H1 (cell line): ENCODE data around the gene FAM90A1. TPM values are rescaled to one million over a fixed set of nuclear protein-coding genes. Genes with fewer than 3 reads are reported as not detected.
"Not testable (repeated sequence)": the region's sequence is repeated elsewhere in the genome, so short reads cannot be mapped to it uniquely, and the experiment has no call there.

Experiments used
- CTCF ChIA-PET: fragments of 300-600 bp; sonication (Branson Sonifier 250); formaldehyde crosslinking; loops from one replicate; lab custom pipeline; 2021; ENCODE audit not compliant: partially characterized antibody; lab: Charles Lee
- POLR2A ChIA-PET: fragments of 300-600 bp; sonication (Branson Sonifier 250); formaldehyde crosslinking; loops from one replicate; lab custom pipeline; 2021; ENCODE audit warnings: inconsistent platforms; ENCODE audit not compliant: partially characterized antibody; lab: Charles Lee
- DNase-seq, 2 experiments: peaks; one replicate each; pipeline versions ENCODE4 v3.0.0 to v3.0.0-alpha.2; 2010 to 2022; ENCODE audit warnings: low spot score in 2 of 2, low read depth in 1 of 2, mixed read lengths in 1 of 2
- FAIRE-seq: peaks from 2 replicates; lab custom pipeline; 2011; peaks lifted over from hg19 to GRCh38; lab: Jason Lieb, UNC
- H2AFZ ChIP-seq: 2 replicates; pipeline ENCODE4 v1.8.1; 2012; ENCODE audit warnings: low read length, inconsistent platforms
- H2AK5ac ChIP-seq: 2 replicates; pipeline ENCODE4 v1.6.1; 2013; ENCODE audit warnings: low read depth, low read length
- H2BK120ac ChIP-seq: replicated peaks from 2 replicates; pipeline ENCODE3; 2013; ENCODE audit warnings: low read depth, low read length, inconsistent platforms
- H2BK12ac ChIP-seq: 2 replicates; pipeline ENCODE4 v1.6.1; 2013; ENCODE audit warnings: low read depth, low read length
- H2BK15ac ChIP-seq: 2 replicates; pipeline ENCODE4 v1.6.1; 2013; ENCODE audit warnings: low read length
- H2BK20ac ChIP-seq: 2 replicates; pipeline ENCODE4 v1.6.1; 2013; ENCODE audit warnings: low read length
- H2BK5ac ChIP-seq: 2 replicates; pipeline ENCODE4 v1.6.1; 2013; ENCODE audit warnings: low read depth, low read length
- H3K14ac ChIP-seq: 2 replicates; pipeline ENCODE4 v1.6.1; 2013; ENCODE audit warnings: inconsistent platforms; ENCODE audit not compliant: insufficient read length
- H3K18ac ChIP-seq: 2 replicates; pipeline ENCODE4 v1.6.1; 2013; ENCODE audit warnings: low read length; ENCODE audit errors: extremely low read depth
- H3K23ac ChIP-seq: 2 replicates; pipeline ENCODE4 v1.6.1; 2013; ENCODE audit warnings: inconsistent platforms; ENCODE audit not compliant: insufficient read length
- H3K23me2 ChIP-seq: 2 replicates; pipeline ENCODE4 v1.6.1; 2013; ENCODE audit warnings: low read depth, low read length
- H3K27ac ChIP-seq: 2 replicates; pipeline ENCODE4 v1.6.1; 2011; ENCODE audit warnings: low read depth, low read length, inconsistent platforms
- H3K27me3 ChIP-seq, 4 experiments: replicated peaks in 1 of 4; 1 replicate in 1 of 4; 2 replicates in 3 of 4; pipeline versions ENCODE4 v1.6.1 to v1.8.1; 2011 to 2013; ENCODE audit warnings: low read length in 3 of 4, mild to moderate bottlenecking in 3 of 4, inconsistent platforms in 2 of 4, mixed read lengths in 2 of 4, moderate library complexity in 1 of 4; ENCODE audit not compliant: control insufficient read depth in 3 of 4, insufficient read depth in 3 of 4; ENCODE audit errors: extremely low read depth in 1 of 4
- H3K36me3 ChIP-seq, 4 experiments: 2 replicates each; pipeline versions ENCODE4 v1.6.1 to v1.8.1; 2011 to 2013; ENCODE audit warnings: mild to moderate bottlenecking in 4 of 4, low read length in 3 of 4, moderate library complexity in 2 of 4, control low read depth in 1 of 4, inconsistent platforms in 1 of 4; ENCODE audit not compliant: insufficient read depth in 4 of 4, control insufficient read depth in 2 of 4
- H3K4ac ChIP-seq: replicated peaks from 2 replicates; pipeline ENCODE3; 2013; ENCODE audit warnings: low read length, low read depth, mixed read lengths, inconsistent platforms; ENCODE audit not compliant: insufficient read length
- H3K4me1 ChIP-seq, 4 experiments: replicated peaks in 1 of 4; 1 replicate in 1 of 4; 2 replicates in 3 of 4; pipeline versions ENCODE4 v1.6.1 to v1.8.1; 2011 to 2013; ENCODE audit warnings: low read length in 3 of 4, inconsistent platforms in 2 of 4, mixed read lengths in 1 of 4; ENCODE audit not compliant: insufficient read depth in 4 of 4, control insufficient read depth in 3 of 4
- H3K4me2 ChIP-seq, 2 experiments: 2 replicates each; pipeline versions ENCODE4 v1.6.1 to v1.8.1; 2011 to 2013; ENCODE audit warnings: low read depth in 2 of 2, low read length in 2 of 2, control low read depth in 1 of 2, inconsistent platforms in 1 of 2, mild to moderate bottlenecking in 1 of 2; ENCODE audit not compliant: insufficient read depth in 1 of 2
- H3K4me3 ChIP-seq, 4 experiments: fragments of 200-600, 300-600 bp in 1 of 4; sonication (generic), shearing (Covaris generic), sonication (Bioruptor Twin) in 1 of 4; 2 replicates each; pipeline versions ENCODE4 v1.5.1 to v1.8.1; 2011 to 2016; ENCODE audit warnings: low read length in 4 of 4, low read depth in 3 of 4, control low read depth in 2 of 4, inconsistent platforms in 2 of 4, mild to moderate bottlenecking in 2 of 4, mixed read lengths in 1 of 4, moderate library complexity in 1 of 4; ENCODE audit not compliant: insufficient read depth in 2 of 4; ENCODE audit errors: extremely low read depth in 1 of 4
- H3K56ac ChIP-seq: replicated peaks from 2 replicates; pipeline ENCODE3; 2013; ENCODE audit warnings: low read depth, mild to moderate bottlenecking, mixed read lengths, low read length, inconsistent platforms; ENCODE audit not compliant: insufficient read length
- H3K79me1 ChIP-seq: 2 replicates; pipeline ENCODE4 v1.6.1; 2013; ENCODE audit warnings: low read depth, low read length, control low read depth
- H3K79me2 ChIP-seq, 2 experiments: 2 replicates each; pipeline versions ENCODE4 v1.6.1 to v1.8.1; 2012 to 2013; ENCODE audit warnings: low read length in 2 of 2, mild to moderate bottlenecking in 2 of 2, inconsistent platforms in 1 of 2; ENCODE audit not compliant: insufficient read depth in 2 of 2, control insufficient read depth in 1 of 2
- H3K9ac ChIP-seq, 4 experiments: replicated peaks in 1 of 4; 1 replicate in 1 of 4; 2 replicates in 3 of 4; pipeline versions ENCODE4 v1.6.1 to v1.8.1; 2011 to 2013; ENCODE audit warnings: low read depth in 3 of 4, low read length in 3 of 4, control low read depth in 2 of 4, mild to moderate bottlenecking in 2 of 4, moderate library complexity in 2 of 4, inconsistent platforms in 1 of 4; ENCODE audit errors: extremely low read depth in 1 of 4
- H3K9me3 ChIP-seq, 2 experiments: 2 replicates each; pipeline versions ENCODE4 v1.6.1 to v1.8.1; 2012 to 2013; ENCODE audit warnings: mild to moderate bottlenecking in 2 of 2, moderate library complexity in 2 of 2, control low read depth in 1 of 2, inconsistent platforms in 1 of 2, low read depth in 1 of 2, low read length in 1 of 2, mixed read lengths in 1 of 2; ENCODE audit not compliant: insufficient read depth in 2 of 2
- H4K20me1 ChIP-seq, 2 experiments: replicated peaks in 1 of 2; 2 replicates each; pipeline versions ENCODE3 to v1.8.1; 2011 to 2013; ENCODE audit warnings: inconsistent platforms in 2 of 2, low read length in 2 of 2, mild to moderate bottlenecking in 1 of 2; ENCODE audit not compliant: insufficient read depth in 2 of 2, control insufficient read depth in 1 of 2
- H4K5ac ChIP-seq: 2 replicates; pipeline ENCODE4 v1.6.1; 2013; ENCODE audit warnings: low read length, low read depth, mixed read lengths, inconsistent platforms; ENCODE audit not compliant: insufficient read length
- H4K8ac ChIP-seq: 2 replicates; pipeline ENCODE4 v1.8.0; 2013; ENCODE audit warnings: mild to moderate bottlenecking, moderate library complexity, low read length, inconsistent platforms; ENCODE audit not compliant: insufficient read depth; ENCODE audit errors: extremely low read depth
- H4K91ac ChIP-seq: replicated peaks from 2 replicates; pipeline ENCODE3; 2013; ENCODE audit warnings: low read length, mixed read lengths, inconsistent platforms; ENCODE audit not compliant: insufficient read length
- WGBS, 2 experiments: shearing (Covaris generic) in 1 of 2; methylation state at CpG; one replicate each; pipeline versions ENCODE4 v1.1.6 to v1.1.7; 2013 to 2015; ENCODE audit warnings: low lambda C conversion rate in 2 of 2, mixed read lengths in 2 of 2, inconsistent platforms in 1 of 2, low coverage in 1 of 2, missing lambda C conversion rate in 1 of 2; ENCODE audit not compliant: insufficient replicate concordance in 2 of 2, insufficient coverage in 1 of 2, insufficient read length in 1 of 2; ENCODE audit errors: extremely low coverage in 1 of 2, missing lambda C conversion rate in 1 of 2; 5-methylcytosine and 5-hydroxymethylcytosine counted together
- polyA plus RNA-seq, 7 experiments: library from polyadenylated mRNA; depleted of rRNA in 3 of 7; stranded (reverse) in 5 of 7; unstranded in 2 of 7; fragments of >200 nt in 5 of 7; fragments of 200-250 nt in 2 of 7; gene quantifications; 1 replicate in 5 of 7; 2 replicates in 1 of 7; 4 replicates in 1 of 7; pipeline versions ENCODE4 v1.2.1 to v1.2.3, GENCODE V29; 2011 to 2013; ENCODE audit warnings: missing spikeins in 2 of 7, mixed read lengths in 2 of 7
- total RNA-seq: library from RNA; stranded (reverse); fragmentation: NEBNext Ultra II Directional; extraction: Animal tissue kit (Norgen Biotek cat#: 25700); gene quantifications from 2 replicates; pipeline ENCODE4 v1.2.1, GENCODE V29; 2021

Gene FAM90A1
- total and polyA plus RNA-seq, 2 of the 8 experiments (the other 6 are each of a cell fraction or from before 2014, with no cell fraction given), result 0.21 TPM; not detected in 1

DNA sequence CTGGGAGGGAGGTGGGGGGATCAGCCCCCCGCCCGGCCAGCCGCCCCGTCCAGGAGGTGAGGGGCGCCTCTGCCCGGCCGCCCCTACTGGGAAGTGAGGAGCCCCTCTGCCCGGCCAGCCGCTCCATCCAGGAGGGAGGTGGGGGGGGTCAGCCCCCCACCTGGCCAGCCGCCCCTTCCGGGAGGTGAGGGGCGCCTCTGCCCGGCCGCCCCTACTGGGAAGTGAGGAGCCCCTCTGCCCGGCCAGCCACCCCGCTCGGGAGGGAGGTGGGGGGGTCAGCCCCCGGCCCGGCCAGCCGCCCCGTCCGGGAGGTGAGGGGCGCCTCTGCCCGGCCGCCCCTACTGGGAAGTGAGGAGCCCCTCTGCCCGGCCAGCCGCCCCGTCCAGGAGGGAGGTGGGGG is 43.2 kb downstream of the FAM90A1 start:
- H3K4me2 ChIP-seq, H3K36me3 ChIP-seq, H4K20me1 ChIP-seq, H2BK12ac ChIP-seq, POLR2A ChIA-PET, H3K9me3 ChIP-seq, H3K27ac ChIP-seq, CTCF ChIA-PET, H3K14ac ChIP-seq, H3K79me2 ChIP-seq, H3K23me2 ChIP-seq, H2BK15ac ChIP-seq, H3K9ac ChIP-seq, FAIRE-seq, H4K5ac ChIP-seq, H2BK120ac ChIP-seq, H3K79me1 ChIP-seq, H2BK20ac ChIP-seq, H3K23ac ChIP-seq, H3K4ac ChIP-seq, DNase-seq, H4K91ac ChIP-seq, H2BK5ac ChIP-seq, H2AK5ac ChIP-seq, H3K4me1 ChIP-seq, H3K56ac ChIP-seq, H3K27me3 ChIP-seq, H3K18ac ChIP-seq, H2AFZ ChIP-seq, H3K4me3 ChIP-seq, H4K8ac ChIP-seq: not testable (repeated sequence)
- no CpG with 5 or more reads among the region's 28 CpGs for WGBS, 2 experiments

DNA sequence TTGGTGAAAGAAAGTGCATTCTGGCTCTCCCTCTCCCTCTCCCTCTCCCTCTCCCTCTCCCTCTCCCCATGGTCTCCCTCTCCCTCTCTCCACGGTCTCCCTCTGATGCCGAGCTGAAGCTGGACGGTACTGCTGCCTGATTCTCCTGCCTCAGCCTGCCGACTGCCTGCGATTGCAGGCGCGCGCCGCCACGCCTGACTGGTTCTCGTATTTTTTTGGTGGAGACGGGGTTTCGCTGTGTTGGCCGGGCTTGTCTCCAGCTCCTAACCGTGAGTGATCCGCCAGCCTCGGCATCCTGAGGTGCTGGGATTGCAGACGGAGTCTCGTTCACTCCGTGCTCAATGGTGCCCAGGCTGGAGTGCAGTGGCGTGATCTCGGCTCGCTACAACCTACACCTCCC is 44.1 kb downstream of the FAM90A1 start:
- H3K4me3 ChIP-seq, H3K4me1 ChIP-seq, H3K79me2 ChIP-seq, H3K23me2 ChIP-seq, H2AFZ ChIP-seq, H2BK12ac ChIP-seq, H3K79me1 ChIP-seq, H4K91ac ChIP-seq, H3K27ac ChIP-seq, POLR2A ChIA-PET, H3K27me3 ChIP-seq, H4K20me1 ChIP-seq, H3K18ac ChIP-seq, H3K9ac ChIP-seq, H2BK15ac ChIP-seq, FAIRE-seq, H2AK5ac ChIP-seq, H3K14ac ChIP-seq, H4K5ac ChIP-seq, H4K8ac ChIP-seq, H2BK5ac ChIP-seq, H2BK20ac ChIP-seq, H3K56ac ChIP-seq, H3K4me2 ChIP-seq, H2BK120ac ChIP-seq, DNase-seq, H3K9me3 ChIP-seq, H3K36me3 ChIP-seq, H3K4ac ChIP-seq, CTCF ChIA-PET, H3K23ac ChIP-seq: not testable (repeated sequence)
- 98% methylated on average over 22 of the region's 23 CpGs; no CpG with 5 or more reads in 1 of the 2 experiments for WGBS, 2 experiments
